H9 (cell line): ENCODE data around the gene ANKFY1. TPM values are rescaled to one million over a fixed set of nuclear protein-coding genes. Genes with fewer than 3 reads are reported as not detected.

Source experiments
- DNase-seq: peaks from one replicate; pipeline ENCODE4 v3.0.0-alpha.2; 2017
- H2AFZ ChIP-seq: one replicate; pipeline ENCODE4 v1.6.1; 2013; ENCODE audit warnings: mild to moderate bottlenecking, low read length, control low read depth, moderate library complexity
- H2AK5ac ChIP-seq: 2 replicates; pipeline ENCODE4 v1.6.1; 2013; ENCODE audit warnings: low read length, control low read depth, mixed read lengths; ENCODE audit not compliant: insufficient read length
- H2BK120ac ChIP-seq: one replicate; pipeline ENCODE4 v1.6.1; 2013; ENCODE audit warnings: low read depth, mild to moderate bottlenecking, low read length, control low read depth, inconsistent platforms; ENCODE audit not compliant: poor library complexity, severe bottlenecking
- H2BK12ac ChIP-seq: 2 replicates; pipeline ENCODE4 v1.6.1; 2013; ENCODE audit warnings: low read length, control low read depth, mixed read lengths, low read depth; ENCODE audit not compliant: insufficient read length
- H2BK15ac ChIP-seq: 2 replicates; pipeline ENCODE4 v1.6.1; 2013; ENCODE audit warnings: low read depth, low read length, control low read depth
- H2BK20ac ChIP-seq: one replicate; pipeline ENCODE4 v1.6.1; 2013; ENCODE audit warnings: low read depth, mild to moderate bottlenecking, low read length, control low read depth, inconsistent platforms; ENCODE audit not compliant: poor library complexity, severe bottlenecking
- H2BK5ac ChIP-seq: 2 replicates; pipeline ENCODE4 v1.6.1; 2013; ENCODE audit warnings: low read length, control low read depth, mixed read lengths; ENCODE audit not compliant: insufficient read length
- H3K14ac ChIP-seq: 2 replicates; pipeline ENCODE4 v1.6.1; 2013; ENCODE audit warnings: low read length, control low read depth; ENCODE audit not compliant: insufficient read depth
- H3K18ac ChIP-seq: 2 replicates; pipeline ENCODE4 v1.6.1; 2013; ENCODE audit warnings: low read depth, mild to moderate bottlenecking, mixed read lengths, low read length, control low read depth; ENCODE audit not compliant: insufficient read length
- H3K23ac ChIP-seq: 2 replicates; pipeline ENCODE4 v1.6.1; 2013; ENCODE audit warnings: low read length, control low read depth, mixed read lengths, low read depth; ENCODE audit not compliant: insufficient read length
- H3K23me2 ChIP-seq: 2 replicates; pipeline ENCODE4 v1.6.1; 2013; ENCODE audit warnings: low read depth, mild to moderate bottlenecking, mixed read lengths, low read length, control low read depth; ENCODE audit not compliant: insufficient read length, poor library complexity, severe bottlenecking
- H3K27ac ChIP-seq: 2 replicates; pipeline ENCODE4 v1.5.1; 2013; ENCODE audit warnings: low read length, control low read depth, mixed read lengths, low read depth; ENCODE audit not compliant: insufficient read length
- H3K27me3 ChIP-seq: 2 replicates; pipeline ENCODE4 v1.6.1; 2013; ENCODE audit warnings: low read length, control low read depth, inconsistent platforms; ENCODE audit not compliant: insufficient read depth
- H3K4ac ChIP-seq: 2 replicates; pipeline ENCODE4 v1.6.1; 2013; ENCODE audit warnings: low read depth, mild to moderate bottlenecking, control low read depth, inconsistent platforms, low read length, moderate library complexity
- H3K4me1 ChIP-seq: 2 replicates; pipeline ENCODE4 v1.6.1; 2013; ENCODE audit warnings: low read length, control low read depth, inconsistent platforms; ENCODE audit not compliant: insufficient read depth
- H3K4me2 ChIP-seq: 2 replicates; pipeline ENCODE4 v1.6.1; 2013; ENCODE audit warnings: low read length, control low read depth, mixed read lengths; ENCODE audit not compliant: insufficient read length, insufficient read depth
- H3K56ac ChIP-seq: 2 replicates; pipeline ENCODE4 v1.6.1; 2013; ENCODE audit warnings: low read depth, mild to moderate bottlenecking, mixed read lengths, low read length, control low read depth; ENCODE audit not compliant: insufficient read length
- H3K79me1 ChIP-seq: 2 replicates; pipeline ENCODE4 v1.6.1; 2013; ENCODE audit warnings: low read depth, mild to moderate bottlenecking, moderate library complexity, low read length, control low read depth, inconsistent platforms; ENCODE audit not compliant: insufficient read depth, poor library complexity, severe bottlenecking
- H3K79me2 ChIP-seq: 2 replicates; pipeline ENCODE4 v1.6.1; 2013; ENCODE audit warnings: low read length, control low read depth, inconsistent platforms; ENCODE audit not compliant: insufficient read depth
- H3K9ac ChIP-seq: 2 replicates; pipeline ENCODE4 v1.6.1; 2013; ENCODE audit warnings: low read length, control low read depth, mixed read lengths; ENCODE audit not compliant: insufficient read length; ENCODE audit errors: extremely low read depth
- H3K9me3 ChIP-seq: one replicate; pipeline ENCODE4 v1.6.1; 2013; ENCODE audit warnings: low read depth, low read length, inconsistent platforms; ENCODE audit not compliant: control insufficient read depth
- H3T11ph ChIP-seq: one replicate; pipeline ENCODE4 v1.6.1; 2013; ENCODE audit warnings: mild to moderate bottlenecking, low read length, control low read depth, inconsistent platforms
- H4K20me1 ChIP-seq: one replicate; pipeline ENCODE4 v1.6.1; 2013; ENCODE audit not compliant: control insufficient read depth, insufficient read length, insufficient read depth
- H4K5ac ChIP-seq: 2 replicates; pipeline ENCODE4 v1.6.1; 2013; ENCODE audit warnings: low read depth, mild to moderate bottlenecking, mixed read lengths, low read length, control low read depth; ENCODE audit not compliant: insufficient read length
- H4K8ac ChIP-seq: replicated peaks from 2 replicates; pipeline ENCODE4 v1.6.1; 2013; ENCODE audit warnings: low read length, control low read depth, mixed read lengths, low read depth; ENCODE audit not compliant: insufficient read length
- H4K91ac ChIP-seq: 2 replicates; pipeline ENCODE4 v1.6.1; 2013; ENCODE audit warnings: low read depth, mild to moderate bottlenecking, moderate library complexity, mixed read lengths, low read length, control low read depth; ENCODE audit not compliant: insufficient read length
- H3K27ac Mint-ChIP-seq, 3 experiments: 2 replicates in 2 of 3; 3 replicates in 1 of 3; pipeline ENCODE4 v1.8.0; 2020 to 2021; ENCODE audit warnings: mixed read lengths in 3 of 3, mild to moderate bottlenecking in 1 of 3, moderate library complexity in 1 of 3
- H3K27me3 Mint-ChIP-seq: 2 replicates; pipeline ENCODE4 v1.8.0; 2021; ENCODE audit warnings: low read depth, mild to moderate bottlenecking, moderate library complexity, mixed read lengths
- H3K36me3 Mint-ChIP-seq, 3 experiments: 2 replicates in 2 of 3; 3 replicates in 1 of 3; pipeline ENCODE4 v1.8.0; 2020 to 2021; ENCODE audit warnings: low read depth in 3 of 3, mixed read lengths in 3 of 3; ENCODE audit not compliant: insufficient read depth in 1 of 3
- H3K4me1 Mint-ChIP-seq, 2 experiments: 2 replicates each; pipeline ENCODE4 v1.8.0; 2020; ENCODE audit warnings: mixed read lengths in 2 of 2
- H3K4me3 Mint-ChIP-seq, 2 experiments: 2 replicates in 1 of 2; 3 replicates in 1 of 2; pipeline ENCODE4 v1.8.0; 2020 to 2021; ENCODE audit warnings: mild to moderate bottlenecking in 2 of 2, mixed read lengths in 2 of 2, moderate library complexity in 1 of 2
- H3K9me3 Mint-ChIP-seq, 2 experiments: 2 replicates in 1 of 2; 3 replicates in 1 of 2; pipeline ENCODE4 v1.8.0; 2020; ENCODE audit warnings: mild to moderate bottlenecking in 2 of 2, mixed read lengths in 2 of 2, moderate library complexity in 1 of 2
- WGBS: extraction: QIAGEN DNeasy Blood & Tissue Kit; methylation state at CpG from one replicate; pipeline ENCODE4 v1.1.7; 2013; ENCODE audit warnings: missing lambda C conversion rate, low lambda C conversion rate, mixed read lengths; ENCODE audit not compliant: insufficient read length; ENCODE audit errors: extremely low coverage; 5-methylcytosine and 5-hydroxymethylcytosine counted together
- total RNA-seq: library from RNA; stranded (reverse); gene quantifications from 2 replicates; pipeline ENCODE4 v1.2.1, GENCODE V29; 2021
- TF ChIP-seq, protein P1 (sequence below): fragments of 200-600 bp; sonication (generic); conservative IDR thresholded peaks from 3 replicates; pipeline ENCODE4 v1.8.0; 2021; ENCODE audit warnings: antibody characterized with exemption, mild to moderate bottlenecking

ANKFY1 gene
- total RNA-seq, 1 experiment from 2014 or later, result 51.9 TPM

DNA sequence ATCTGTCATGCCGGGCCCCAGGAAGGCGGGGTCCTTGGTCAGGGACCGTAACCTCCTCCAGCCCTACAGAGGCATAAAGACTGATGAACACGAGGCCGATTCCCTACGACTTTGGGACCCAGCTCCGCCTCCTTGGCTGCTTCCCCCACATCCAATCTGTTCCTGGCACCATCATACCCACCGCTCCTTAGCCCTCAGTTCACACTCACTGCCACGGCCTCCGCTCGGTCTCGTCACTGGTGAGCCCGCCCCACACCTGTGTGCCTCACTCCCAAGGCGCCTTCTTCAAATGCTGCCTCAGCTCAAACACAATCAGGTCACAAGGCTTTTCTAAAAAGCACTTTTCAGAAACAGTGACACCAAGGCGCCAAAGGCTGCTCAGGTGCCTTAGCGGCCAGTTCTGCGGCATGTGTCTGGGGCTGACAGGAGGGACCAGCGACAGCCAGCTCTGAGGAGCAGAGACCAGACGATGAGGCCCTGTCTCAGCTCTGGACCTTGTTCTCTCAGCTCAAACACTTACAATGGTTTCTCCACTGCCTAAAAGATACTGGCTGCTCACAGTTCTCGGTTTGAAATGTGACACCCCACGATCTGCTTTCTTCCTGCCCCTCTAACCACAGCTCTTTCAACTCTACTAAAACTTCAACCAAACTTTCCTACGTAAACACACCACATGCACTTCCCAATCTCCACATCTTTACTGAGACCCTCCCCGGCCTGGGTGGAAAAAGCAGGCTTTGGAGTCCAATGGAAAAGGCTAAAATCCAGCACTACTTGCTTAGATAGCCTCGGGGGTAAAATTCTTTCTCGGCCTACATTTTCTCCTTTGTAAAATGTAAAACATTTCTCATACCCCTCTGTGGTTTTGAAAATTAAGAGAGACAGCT lies 87.6 kb downstream of the ANKFY1 start:
- 100% methylated on average over 1 of the region's 25 CpGs for WGBS

More for the DNA sequence above, 87.6 kb downstream of the ANKFY1 start:
- Histone ChIP-seq H3K79me1 (no peaks in the 10 kb centered on the region), H3K9me3 (no peaks in the 10 kb centered on the region), H3K27me3 (no peaks in the 10 kb centered on the region), H2BK20ac (no peak overlapping the region), H2BK15ac (no peak overlapping the region), H3K23ac (no peak overlapping the region), H3T11ph (no peak overlapping the region), H3K56ac (no peak overlapping the region), H2BK12ac (no peak overlapping the region), H4K5ac (no peak overlapping the region), H3K23me2 (no peaks in the 10 kb centered on the region), H4K91ac (no peak overlapping the region), H3K4ac (no peak overlapping the region), H3K18ac (no peak overlapping the region), H2AK5ac (no peak overlapping the region), H2AFZ (no peak overlapping the region), H2BK120ac (no peak overlapping the region), H3K9ac (no peak overlapping the region), H4K8ac (no peak overlapping the region), H2BK5ac (no peak overlapping the region), H3K27ac (no peak overlapping the region), H4K20me1 (peaks cover 2% of the 10 kb centered on the region), H3K14ac (no peak overlapping the region), H3K79me2 (no peaks in the 10 kb centered on the region), H3K4me1 (no peaks in the 10 kb centered on the region), H3K4me2 (no peak overlapping the region)
- H3K9me3 Mint-ChIP-seq, result no peaks in the 10 kb centered on the region
- no peaks in the 10 kb centered on the region for H3K27me3 Mint-ChIP-seq
- no peak overlapping the region for H3K4me3 Mint-ChIP-seq
- no peaks in the 10 kb centered on the region for H3K4me1 Mint-ChIP-seq
- peak overlapping the region in 2 of 3 experiments; percentile 22 to 26; a peak in 2 of 7 replicates for H3K27ac Mint-ChIP-seq
- TF ChIP-seq, protein P1, sequence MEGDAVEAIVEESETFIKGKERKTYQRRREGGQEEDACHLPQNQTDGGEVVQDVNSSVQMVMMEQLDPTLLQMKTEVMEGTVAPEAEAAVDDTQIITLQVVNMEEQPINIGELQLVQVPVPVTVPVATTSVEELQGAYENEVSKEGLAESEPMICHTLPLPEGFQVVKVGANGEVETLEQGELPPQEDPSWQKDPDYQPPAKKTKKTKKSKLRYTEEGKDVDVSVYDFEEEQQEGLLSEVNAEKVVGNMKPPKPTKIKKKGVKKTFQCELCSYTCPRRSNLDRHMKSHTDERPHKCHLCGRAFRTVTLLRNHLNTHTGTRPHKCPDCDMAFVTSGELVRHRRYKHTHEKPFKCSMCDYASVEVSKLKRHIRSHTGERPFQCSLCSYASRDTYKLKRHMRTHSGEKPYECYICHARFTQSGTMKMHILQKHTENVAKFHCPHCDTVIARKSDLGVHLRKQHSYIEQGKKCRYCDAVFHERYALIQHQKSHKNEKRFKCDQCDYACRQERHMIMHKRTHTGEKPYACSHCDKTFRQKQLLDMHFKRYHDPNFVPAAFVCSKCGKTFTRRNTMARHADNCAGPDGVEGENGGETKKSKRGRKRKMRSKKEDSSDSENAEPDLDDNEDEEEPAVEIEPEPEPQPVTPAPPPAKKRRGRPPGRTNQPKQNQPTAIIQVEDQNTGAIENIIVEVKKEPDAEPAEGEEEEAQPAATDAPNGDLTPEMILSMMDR, result no peak
- peaks cover 51 to 91% (median 89%) of the 10 kb centered on the region in 3 experiments; a peak in 6 of 7 replicates for H3K36me3 Mint-ChIP-seq
- no peak for DNase-seq
